ENCODE data around the gene ADCY7. TPM values are rescaled to one million over a fixed set of nuclear protein-coding genes. Genes with fewer than 3 reads are reported as not detected.

ADCY7 gene
- total RNA-seq, 1 experiment from 2014 or later, result 34.2 TPM

DNA sequence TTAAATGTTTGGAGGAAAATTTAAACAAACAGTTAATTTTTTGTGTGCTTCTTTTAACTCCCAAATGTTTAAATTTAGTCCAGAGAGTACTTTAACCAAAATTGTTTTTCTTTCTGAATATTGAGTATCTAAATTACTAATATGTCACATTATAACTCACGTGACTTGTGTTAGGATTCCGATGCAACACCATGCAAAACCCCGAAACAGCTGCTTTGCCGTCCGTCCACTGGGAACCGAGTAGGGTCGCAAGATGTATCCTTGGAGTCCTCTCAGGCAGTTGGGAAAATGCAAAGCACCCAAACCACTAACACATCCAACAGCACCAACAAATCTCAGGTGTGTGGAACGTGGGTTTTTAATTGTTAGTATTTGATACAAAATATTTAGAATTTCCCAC is 38.7 kb upstream of the ADCY7 start:
- intact Hi-C loops (cut with micrococcal nuclease), result no loop called here
- Histone ChIP-seq H3K4me2 (ENCODE audit: low read length) (no peak overlapping the region), H3K9me2 (ENCODE audit: insufficient read depth) (no peaks in the 10 kb centered on the region), H2AFZ (ENCODE audit: low read depth, low read length, poor library complexity, severe bottlenecking) (no peak overlapping the region), H3K9ac (ENCODE audit: low read length) (no peak overlapping the region), H3K4me3 (replicated peaks in 1 of 2; ENCODE audit: low read depth in 1 of 2, low read length in 2 of 2) (no peak overlapping the region), H3K27ac (ENCODE audit: low read depth, low read length) (no peak overlapping the region), H3K27me3 (ENCODE audit: insufficient read depth, low read length) (no peaks in the 10 kb centered on the region), H3K79me2 (ENCODE audit: insufficient read depth, low read length) (no peaks in the 10 kb centered on the region), H4K20me1 (ENCODE audit: insufficient read depth) (no peaks in the 10 kb centered on the region), H3K36me3 (ENCODE audit: control insufficient read depth in 1 of 2, insufficient read depth in 2 of 2, low read length in 2 of 2) (peaks cover 5 to 20% of the 10 kb centered on the region in 2 experiments), H3K9me3 (ENCODE audit: control insufficient read depth in 1 of 2, insufficient read depth in 1 of 2, low read depth in 1 of 2, low read length in 2 of 2) (no peaks in the 10 kb centered on the region), H3K4me1 (ENCODE audit: control insufficient read depth in 1 of 2, insufficient read depth in 2 of 2, low read length in 2 of 2) (no peaks in the 10 kb centered on the region)
- BruUV-seq (replicated peaks), result no TSS peak
- ChIA-PET RAD21 (ENCODE audit: low non-redundant PET in 1 of 2, low total read pairs in 2 of 2, uncharacterized antibody in 2 of 2, unreplicated experiment in 2 of 2) (no interaction called here), CTCF (interaction anchor here (2.3 kb wide), 1 partner anchor 17 kb away, joined by 6 read pairs; no protein-coding TSS in a partner anchor), POLR2A (no interaction called here)
- ATAC-seq (no peak), DNase-seq (ENCODE audit: low read depth, low spot score) (no peak)
- no peak for TF ChIP-seq YY1 (IDR thresholded peaks at IDR 0.05; ENCODE audit: extremely low read depth, insufficient replicate concordance, low read depth, low read length)
- TF ChIP-seq POLR2AphosphoS5 (IDR thresholded peaks at IDR 0.05; ENCODE audit: low read depth, low read length), result no peak
- TF ChIP-seq ELF1 (IDR thresholded peaks at IDR 0.05; ENCODE audit: borderline replicate concordance, low read depth), result no peak
- TF ChIP-seq SP1 (IDR thresholded peaks at IDR 0.05; ENCODE audit: low read depth), result no peak
- no peak for TF ChIP-seq EZH2phosphoT487 (IDR thresholded peaks at IDR 0.05; ENCODE audit: borderline replicate concordance)
- TF ChIP-seq CEBPB (IDR thresholded peaks at IDR 0.05; ENCODE audit: low read depth), result no peak
- TF ChIP-seq SIN3A (IDR thresholded peaks at IDR 0.05; ENCODE audit: low read depth), result no peak
- no peak for TF ChIP-seq JUND (IDR thresholded peaks at IDR 0.05)
- no peak for TF ChIP-seq POLR2A (IDR thresholded peaks at IDR 0.05; ENCODE audit: borderline replicate concordance, extremely low read depth, insufficient read depth, insufficient read length)
- no peak for TF ChIP-seq EZH2 (IDR thresholded peaks at IDR 0.05)
- TF ChIP-seq FOSL1 (IDR thresholded peaks at IDR 0.05; ENCODE audit: low read depth), result no peak
- no peak for TF ChIP-seq ZNF274 (IDR thresholded peaks at IDR 0.05; ENCODE audit: low read depth, low read length)
- no peak for TF ChIP-seq ZFX (IDR thresholded peaks at IDR 0.05)

DNA sequence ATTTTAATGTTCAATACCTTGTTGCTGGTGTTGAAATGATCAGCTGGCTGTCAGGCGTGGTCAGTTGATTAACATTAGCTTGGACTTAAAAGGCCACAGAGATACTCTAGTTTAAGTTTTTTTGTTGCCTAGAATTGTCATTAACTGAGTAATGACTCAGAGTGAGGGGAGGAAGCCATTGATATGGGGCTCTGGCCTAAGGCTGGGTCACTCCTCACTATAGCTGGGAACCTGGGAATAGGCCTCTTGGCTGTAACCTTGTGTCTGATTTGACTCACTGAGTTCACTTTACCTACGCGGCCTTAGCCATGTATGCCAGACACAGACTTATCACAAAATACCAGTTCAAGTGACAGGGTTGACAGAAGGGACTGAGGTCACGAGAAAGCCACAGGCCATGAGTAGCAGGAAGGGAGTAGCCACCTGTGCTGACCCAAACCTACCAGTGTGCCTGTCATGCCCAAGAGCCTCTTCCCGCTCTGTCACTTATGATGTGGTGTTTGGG is 37.9 kb upstream of the ADCY7 start:
- intact Hi-C loops (cut with micrococcal nuclease), result no loop called here
- POLR2A ChIA-PET, result no interaction called here
- no peaks in the 10 kb centered on the region for H3K27me3 ChIP-seq (ENCODE audit: insufficient read depth, low read length)
- TF ChIP-seq JUND (IDR thresholded peaks at IDR 0.05) (no peak), ZNF274 (IDR thresholded peaks at IDR 0.05; ENCODE audit: low read depth, low read length) (no peak), SRF (IDR thresholded peaks at IDR 0.05; ENCODE audit: low read depth) (no peak), YY1 (IDR thresholded peaks at IDR 0.05; ENCODE audit: extremely low read depth, insufficient replicate concordance, low read depth, low read length) (no peak), ZFX (IDR thresholded peaks at IDR 0.05) (no peak)
- TF ChIP-seq, protein P1, sequence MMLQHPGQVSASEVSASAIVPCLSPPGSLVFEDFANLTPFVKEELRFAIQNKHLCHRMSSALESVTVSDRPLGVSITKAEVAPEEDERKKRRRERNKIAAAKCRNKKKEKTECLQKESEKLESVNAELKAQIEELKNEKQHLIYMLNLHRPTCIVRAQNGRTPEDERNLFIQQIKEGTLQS (IDR thresholded peaks at IDR 0.05), result no peak
- TF ChIP-seq, protein P2, sequence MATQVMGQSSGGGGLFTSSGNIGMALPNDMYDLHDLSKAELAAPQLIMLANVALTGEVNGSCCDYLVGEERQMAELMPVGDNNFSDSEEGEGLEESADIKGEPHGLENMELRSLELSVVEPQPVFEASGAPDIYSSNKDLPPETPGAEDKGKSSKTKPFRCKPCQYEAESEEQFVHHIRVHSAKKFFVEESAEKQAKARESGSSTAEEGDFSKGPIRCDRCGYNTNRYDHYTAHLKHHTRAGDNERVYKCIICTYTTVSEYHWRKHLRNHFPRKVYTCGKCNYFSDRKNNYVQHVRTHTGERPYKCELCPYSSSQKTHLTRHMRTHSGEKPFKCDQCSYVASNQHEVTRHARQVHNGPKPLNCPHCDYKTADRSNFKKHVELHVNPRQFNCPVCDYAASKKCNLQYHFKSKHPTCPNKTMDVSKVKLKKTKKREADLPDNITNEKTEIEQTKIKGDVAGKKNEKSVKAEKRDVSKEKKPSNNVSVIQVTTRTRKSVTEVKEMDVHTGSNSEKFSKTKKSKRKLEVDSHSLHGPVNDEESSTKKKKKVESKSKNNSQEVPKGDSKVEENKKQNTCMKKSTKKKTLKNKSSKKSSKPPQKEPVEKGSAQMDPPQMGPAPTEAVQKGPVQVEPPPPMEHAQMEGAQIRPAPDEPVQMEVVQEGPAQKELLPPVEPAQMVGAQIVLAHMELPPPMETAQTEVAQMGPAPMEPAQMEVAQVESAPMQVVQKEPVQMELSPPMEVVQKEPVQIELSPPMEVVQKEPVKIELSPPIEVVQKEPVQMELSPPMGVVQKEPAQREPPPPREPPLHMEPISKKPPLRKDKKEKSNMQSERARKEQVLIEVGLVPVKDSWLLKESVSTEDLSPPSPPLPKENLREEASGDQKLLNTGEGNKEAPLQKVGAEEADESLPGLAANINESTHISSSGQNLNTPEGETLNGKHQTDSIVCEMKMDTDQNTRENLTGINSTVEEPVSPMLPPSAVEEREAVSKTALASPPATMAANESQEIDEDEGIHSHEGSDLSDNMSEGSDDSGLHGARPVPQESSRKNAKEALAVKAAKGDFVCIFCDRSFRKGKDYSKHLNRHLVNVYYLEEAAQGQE (IDR thresholded peaks at IDR 0.05; ENCODE audit: low read depth), result no peak
- TF ChIP-seq, protein P3, sequence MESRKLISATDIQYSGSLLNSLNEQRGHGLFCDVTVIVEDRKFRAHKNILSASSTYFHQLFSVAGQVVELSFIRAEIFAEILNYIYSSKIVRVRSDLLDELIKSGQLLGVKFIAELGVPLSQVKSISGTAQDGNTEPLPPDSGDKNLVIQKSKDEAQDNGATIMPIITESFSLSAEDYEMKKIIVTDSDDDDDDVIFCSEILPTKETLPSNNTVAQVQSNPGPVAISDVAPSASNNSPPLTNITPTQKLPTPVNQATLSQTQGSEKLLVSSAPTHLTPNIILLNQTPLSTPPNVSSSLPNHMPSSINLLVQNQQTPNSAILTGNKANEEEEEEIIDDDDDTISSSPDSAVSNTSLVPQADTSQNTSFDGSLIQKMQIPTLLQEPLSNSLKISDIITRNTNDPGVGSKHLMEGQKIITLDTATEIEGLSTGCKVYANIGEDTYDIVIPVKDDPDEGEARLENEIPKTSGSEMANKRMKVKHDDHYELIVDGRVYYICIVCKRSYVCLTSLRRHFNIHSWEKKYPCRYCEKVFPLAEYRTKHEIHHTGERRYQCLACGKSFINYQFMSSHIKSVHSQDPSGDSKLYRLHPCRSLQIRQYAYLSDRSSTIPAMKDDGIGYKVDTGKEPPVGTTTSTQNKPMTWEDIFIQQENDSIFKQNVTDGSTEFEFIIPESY (IDR thresholded peaks at IDR 0.05; ENCODE audit: extremely low read depth, insufficient replicate concordance, low read length), result no peak

More for the DNA sequence above, 37.9 kb upstream of the ADCY7 start:
- H3K4me3 ChIP-seq (replicated peaks in 1 of 2; ENCODE audit: low read depth in 1 of 2, low read length in 2 of 2), result no peak overlapping the region
- RAD21 ChIA-PET (ENCODE audit: low non-redundant PET in 1 of 2, low total read pairs in 2 of 2, uncharacterized antibody in 2 of 2, unreplicated experiment in 2 of 2), result no interaction called here
- H2AFZ ChIP-seq (ENCODE audit: low read depth, low read length, poor library complexity, severe bottlenecking), result no peak overlapping the region
- CTCF ChIA-PET, result interaction anchor here (1.3 to 2.3 kb wide), 2 partner anchors 18 to 437 kb away, joined by 3 to 6 read pairs; no protein-coding TSS in a partner anchor
- H4K20me1 ChIP-seq (ENCODE audit: insufficient read depth), result no peaks in the 10 kb centered on the region
- BruUV-seq (replicated peaks), result no TSS peak
- ATAC-seq, result no peak
- no peak overlapping the region for H3K4me2 ChIP-seq (ENCODE audit: low read length)
- no peaks in the 10 kb centered on the region for H3K79me2 ChIP-seq (ENCODE audit: insufficient read depth, low read length)
- no peak overlapping the region for H3K9ac ChIP-seq (ENCODE audit: low read length)
- H3K27ac ChIP-seq (ENCODE audit: low read depth, low read length), result no peak overlapping the region
- H3K36me3 ChIP-seq (ENCODE audit: control insufficient read depth in 1 of 2, insufficient read depth in 2 of 2, low read length in 2 of 2), result peaks cover 5 to 20% of the 10 kb centered on the region in 2 experiments
- H3K4me1 ChIP-seq (ENCODE audit: control insufficient read depth in 1 of 2, insufficient read depth in 2 of 2, low read length in 2 of 2), result no peaks in the 10 kb centered on the region
- H3K9me3 ChIP-seq (ENCODE audit: control insufficient read depth in 1 of 2, insufficient read depth in 1 of 2, low read depth in 1 of 2, low read length in 2 of 2), result no peaks in the 10 kb centered on the region
- no peaks in the 10 kb centered on the region for H3K9me2 ChIP-seq (ENCODE audit: insufficient read depth)
- DNase-seq (ENCODE audit: low read depth, low spot score), result no peak
